Osteoblast (primary cell): Measurements from ENCODE around the gene MBD2. TPM values are rescaled to one million over a fixed set of nuclear protein-coding genes. Genes with fewer than 3 reads are reported as not detected.

Experiments used
- DNase-seq: peaks from one replicate; pipeline ENCODE4 v3.0.0; 2011; ENCODE audit warnings: low spot score, mixed read lengths; ENCODE audit not compliant: insufficient read length; ENCODE audit errors: missing footprints
- H2AFZ ChIP-seq: 2 replicates; pipeline ENCODE4 v1.6.0; 2011; ENCODE audit warnings: mild to moderate bottlenecking, low read length
- H3K27ac ChIP-seq: 2 replicates; pipeline ENCODE4 v1.5.1; 2011; ENCODE audit warnings: mild to moderate bottlenecking, low read depth, low read length, moderate library complexity
- H3K27me3 ChIP-seq: 2 replicates; pipeline ENCODE4 v1.6.0; 2012; ENCODE audit warnings: mild to moderate bottlenecking, control low read depth, inconsistent platforms, low read length, moderate library complexity; ENCODE audit not compliant: insufficient read depth
- H3K36me3 ChIP-seq: 2 replicates; pipeline ENCODE4 v1.5.1; 2011; ENCODE audit warnings: mild to moderate bottlenecking, low read length, control low read depth, moderate library complexity; ENCODE audit not compliant: insufficient read depth
- H3K4me1 ChIP-seq: 2 replicates; pipeline ENCODE4 v1.5.1; 2011; ENCODE audit warnings: mild to moderate bottlenecking, low read length, control low read depth, moderate library complexity; ENCODE audit not compliant: insufficient read depth
- H3K4me2 ChIP-seq: 2 replicates; pipeline ENCODE4 v1.6.0; 2011; ENCODE audit warnings: mild to moderate bottlenecking, low read length; ENCODE audit not compliant: insufficient read depth
- H3K4me3 ChIP-seq: fragments of 200-600 bp; sonication (generic); 3 replicates; pipeline ENCODE4 v1.5.1; 2012; ENCODE audit warnings: mild to moderate bottlenecking, low read length, inconsistent platforms; ENCODE audit not compliant: insufficient read depth
- H3K79me2 ChIP-seq: 2 replicates; pipeline ENCODE4 v1.6.0; 2012; ENCODE audit warnings: mild to moderate bottlenecking, low read length, control low read depth, inconsistent platforms; ENCODE audit not compliant: insufficient read depth
- H3K9me3 ChIP-seq: 2 replicates; pipeline ENCODE4 v1.5.1; 2011; ENCODE audit warnings: low read depth, low read length, control low read depth
- H4K20me1 ChIP-seq: 2 replicates; pipeline ENCODE4 v1.6.0; 2012; ENCODE audit warnings: mild to moderate bottlenecking, low read length, control low read depth; ENCODE audit not compliant: insufficient read depth
- small RNA-seq: library from RNA; depleted of rRNA; stranded (forward); fragments of <200 nt; gene quantifications from one replicate; pipeline ENCODE3, GENCODE V24; 2012
- total RNA-seq: library from RNA; depleted of rRNA; stranded (reverse); fragments of >200 nt; gene quantifications from 2 replicates; pipeline ENCODE4 v1.2.3, GENCODE V29; 2012
- TF ChIP-seq, protein P1 (sequence below): IDR thresholded peaks from 2 replicates; pipeline ENCODE4 v1.5.1; 2011; ENCODE audit warnings: mild to moderate bottlenecking, low read depth, low read length, moderate library complexity; ENCODE audit errors: extremely low read depth

MBD2 gene
- total RNA-seq, 1 donor, result 23.9 TPM

DNA sequence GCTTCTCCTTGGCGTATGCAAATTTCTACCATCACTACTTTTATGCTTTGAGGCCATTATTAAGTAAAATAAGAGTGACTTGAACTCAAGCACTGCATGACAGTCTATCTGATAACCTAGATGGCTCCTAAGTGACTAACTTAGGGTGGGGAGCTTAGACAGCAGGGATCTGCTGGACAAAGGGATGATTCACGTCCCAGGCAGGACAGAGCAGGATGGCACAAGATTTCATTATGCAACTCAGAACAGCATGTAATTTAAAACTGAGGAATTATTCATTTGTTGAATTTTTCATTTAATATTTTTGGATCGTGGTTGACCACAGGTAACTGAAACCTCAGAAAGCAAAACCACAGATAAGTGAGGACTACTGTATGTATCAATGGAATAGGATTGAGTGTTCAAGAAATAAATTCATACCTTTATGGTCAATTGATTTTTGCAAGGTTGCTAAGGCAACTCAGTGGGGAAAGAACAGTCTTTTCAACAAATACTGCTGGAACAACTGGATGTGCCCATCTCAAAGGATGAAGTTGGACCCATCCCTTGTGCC lies 115.3 kb downstream of the MBD2 start:
- DNase-seq, result no peak
- no peaks in the 10 kb centered on the region for H3K79me2 ChIP-seq
- H4K20me1 ChIP-seq, result no peaks in the 10 kb centered on the region
- no peak overlapping the region for H2AFZ ChIP-seq
- H3K4me2 ChIP-seq, result no peak overlapping the region
- no peaks in the 10 kb centered on the region for H3K27me3 ChIP-seq
- H3K36me3 ChIP-seq, result no peaks in the 10 kb centered on the region
- H3K9me3 ChIP-seq, result no peaks in the 10 kb centered on the region
- no peaks in the 10 kb centered on the region for H3K4me1 ChIP-seq
- no peak overlapping the region for H3K27ac ChIP-seq
- TF ChIP-seq, protein P1, sequence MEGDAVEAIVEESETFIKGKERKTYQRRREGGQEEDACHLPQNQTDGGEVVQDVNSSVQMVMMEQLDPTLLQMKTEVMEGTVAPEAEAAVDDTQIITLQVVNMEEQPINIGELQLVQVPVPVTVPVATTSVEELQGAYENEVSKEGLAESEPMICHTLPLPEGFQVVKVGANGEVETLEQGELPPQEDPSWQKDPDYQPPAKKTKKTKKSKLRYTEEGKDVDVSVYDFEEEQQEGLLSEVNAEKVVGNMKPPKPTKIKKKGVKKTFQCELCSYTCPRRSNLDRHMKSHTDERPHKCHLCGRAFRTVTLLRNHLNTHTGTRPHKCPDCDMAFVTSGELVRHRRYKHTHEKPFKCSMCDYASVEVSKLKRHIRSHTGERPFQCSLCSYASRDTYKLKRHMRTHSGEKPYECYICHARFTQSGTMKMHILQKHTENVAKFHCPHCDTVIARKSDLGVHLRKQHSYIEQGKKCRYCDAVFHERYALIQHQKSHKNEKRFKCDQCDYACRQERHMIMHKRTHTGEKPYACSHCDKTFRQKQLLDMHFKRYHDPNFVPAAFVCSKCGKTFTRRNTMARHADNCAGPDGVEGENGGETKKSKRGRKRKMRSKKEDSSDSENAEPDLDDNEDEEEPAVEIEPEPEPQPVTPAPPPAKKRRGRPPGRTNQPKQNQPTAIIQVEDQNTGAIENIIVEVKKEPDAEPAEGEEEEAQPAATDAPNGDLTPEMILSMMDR, result no peak
- no peak overlapping the region for H3K4me3 ChIP-seq

DNA sequence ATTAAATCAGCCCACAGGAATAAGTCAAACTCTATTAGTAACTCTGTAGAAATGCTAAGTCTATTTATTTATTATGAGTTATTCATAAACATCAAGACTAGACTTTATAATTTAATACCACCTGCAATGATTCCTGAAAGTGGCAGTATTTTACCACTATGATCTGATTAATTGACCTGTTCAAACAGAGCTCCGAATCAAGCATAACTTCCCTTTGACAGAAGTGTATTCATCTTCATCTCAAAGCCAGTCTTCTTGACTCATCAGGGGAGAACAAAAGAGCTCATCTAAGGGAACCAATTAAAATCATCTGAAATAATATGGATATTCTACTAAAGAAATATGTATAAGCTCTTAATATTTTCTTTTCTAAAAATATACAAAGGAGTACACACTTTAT lies 122.3 kb downstream of the MBD2 start:
- no peaks in the 10 kb centered on the region for H3K4me1 ChIP-seq
- H3K27me3 ChIP-seq, result no peaks in the 10 kb centered on the region
- H3K4me2 ChIP-seq, result no peak overlapping the region
- no peaks in the 10 kb centered on the region for H3K79me2 ChIP-seq
- H3K27ac ChIP-seq, result no peak overlapping the region
- no peaks in the 10 kb centered on the region for H3K9me3 ChIP-seq
- DNase-seq, result no peak
- TF ChIP-seq, protein P1, result no peak
- no peaks in the 10 kb centered on the region for H4K20me1 ChIP-seq
- H3K4me3 ChIP-seq, result no peak overlapping the region
- no peak overlapping the region for H2AFZ ChIP-seq
- H3K36me3 ChIP-seq, result no peaks in the 10 kb centered on the region

Small RNA genes lying within 50 kb of the gene (small RNA-seq; reads per million reads assigned to genes)
- gene SNORA37, result 308 reads per million, percentile 98 among the genes with 10 or more reads in this experiment

Other genes with a start within 250 kb of the MBD2 start
- 34.0 and 39.8 TPM in 2 replicates for gene POLI, start 44.8 kb upstream of the MBD2 start, total RNA-seq
- gene STARD6, start 133.2 kb upstream of the MBD2 start, total RNA-seq, result not detected in 2 replicates
- gene C18orf54, start 133.2 kb upstream of the MBD2 start, total RNA-seq, result 1.8 TPM in 2 replicates